HepG2 (cell line): ENCODE results near the gene PDIA5. TPM values are rescaled to one million over a fixed set of nuclear protein-coding genes. Genes with fewer than 3 reads are reported as not detected.

ENCODE experiments used
- ATF4 ChIP-seq, 2 experiments: fragments of 450-650 bp in 1 of 2; sonication (generic) in 1 of 2; formaldehyde crosslinking; IDR thresholded peaks; 2 replicates each; pipeline versions ENCODE4 v1.5.0 to v1.8.0; 2020 to 2022; ENCODE audit warnings: mild to moderate bottlenecking in 1 of 2, missing genetic modification reagents in 1 of 2
- CENPT ChIP-seq: sonication (generic); formaldehyde crosslinking; IDR thresholded peaks from 2 replicates; pipeline ENCODE4 v1.8.0; 2022; ENCODE audit warnings: low read depth, mild to moderate bottlenecking, moderate library complexity, missing genetic modification reagents
- CHD4 ChIP-seq: fragments of 200-600 bp; sonication (generic); IDR thresholded peaks from 2 replicates; pipeline ENCODE4 v1.7.0; 2017; ENCODE audit warnings: mild to moderate bottlenecking, low read length, borderline replicate concordance
- IKZF5 ChIP-seq: IDR thresholded peaks from 2 replicates; pipeline ENCODE4 v1.6.1; 2018; ENCODE audit warnings: missing genetic modification reagents, mild to moderate bottlenecking, missing compliant biosample characterization
- KDM1A ChIP-seq: IDR thresholded peaks from 2 replicates; pipeline ENCODE4 v1.6.1; 2016; ENCODE audit warnings: missing compliant biosample characterization
- KIAA2018 ChIP-seq: sonication (generic); formaldehyde crosslinking; IDR thresholded peaks from 2 replicates; pipeline ENCODE4 v1.5.0; 2020; ENCODE audit warnings: mild to moderate bottlenecking, missing genetic modification reagents, borderline replicate concordance
- LBX2 ChIP-seq: sonication (generic); formaldehyde crosslinking; IDR thresholded peaks from 2 replicates; pipeline ENCODE4 v1.5.0; 2020; ENCODE audit warnings: missing genetic modification reagents, mild to moderate bottlenecking, borderline replicate concordance
- MLX ChIP-seq: IDR thresholded peaks from 2 replicates; pipeline ENCODE4 v1.6.1; 2016
- NR0B2 ChIP-seq: sonication (generic); formaldehyde crosslinking; IDR thresholded peaks from 2 replicates; pipeline ENCODE4 v1.4.0; 2020; ENCODE audit warnings: mild to moderate bottlenecking, missing genetic modification reagents
- SP1 ChIP-seq, 2 experiments: fragments of 450-650 bp in 1 of 2; sonication (generic) in 1 of 2; formaldehyde crosslinking in 1 of 2; IDR thresholded peaks; 2 replicates each; pipeline versions ENCODE4 v1.4.0 to v1.6.1; 2016 to 2020; ENCODE audit warnings: missing genetic modification reagents in 1 of 2
- ZNF280D ChIP-seq: sonication (generic); formaldehyde crosslinking; IDR thresholded peaks from 2 replicates; pipeline ENCODE4 v1.5.1; 2020; ENCODE audit warnings: mild to moderate bottlenecking, missing genetic modification reagents
- ZNF367 ChIP-seq: sonication (generic); formaldehyde crosslinking; IDR thresholded peaks from 2 replicates; pipeline ENCODE4 v1.4.0; 2020; ENCODE audit warnings: missing genetic modification reagents, borderline replicate concordance
- ZNF709 ChIP-seq: sonication (generic); formaldehyde crosslinking; IDR thresholded peaks from 2 replicates; pipeline ENCODE4 v1.5.0; 2020; ENCODE audit warnings: mild to moderate bottlenecking, missing genetic modification reagents
- polyA plus RNA-seq, 8 experiments: library from polyadenylated mRNA; depleted of rRNA in 3 of 8; stranded (reverse) in 7 of 8; unstranded in 1 of 8; fragments of >200 nt; fragmentation: Illumina TruSeq in 4 of 8; extraction: Trizol in 4 of 8; gene quantifications; 2 replicates each; pipeline versions ENCODE4 v1.2.1 to v1.2.3, GENCODE V29; 2011 to 2016; ENCODE audit warnings: low read depth in 4 of 8, missing spikeins in 1 of 8, mixed read lengths in 1 of 8; ENCODE audit not compliant: insufficient read depth in 1 of 8
- total RNA-seq, 5 experiments: library from RNA; depleted of rRNA; stranded (reverse); fragments of >200 nt; fragmentation: Illumina TruSeq; extraction: Trizol; gene quantifications; 2 replicates each; pipeline ENCODE4 v1.2.3, GENCODE V29; 2016; ENCODE audit warnings: low read depth in 1 of 5

The PDIA5 gene
- total and polyA plus RNA-seq, 2 of the 13 experiments (the other 11 are each of a cell fraction or from before 2014, with no cell fraction given) = 51.3 to 74.3 TPM

- no peak for TF ChIP-seq ATF4 (CRISPR knock-in tag; IDR thresholded peaks at IDR 0.05)
- TF ChIP-seq ZNF709 (CRISPR knock-in tag) = no peak
- TF ChIP-seq SP1 (IDR thresholded peaks at IDR 0.05) = no peak
- TF ChIP-seq SP1 (CRISPR knock-in tag; IDR thresholded peaks at IDR 0.05) = no peak
- no peak for TF ChIP-seq LBX2 (CRISPR knock-in tag)
- no peak for TF ChIP-seq ZNF367 (CRISPR knock-in tag)
- TF ChIP-seq NR0B2 (CRISPR knock-in tag) = no peak
- TF ChIP-seq CENPT (CRISPR knock-in tag) = no peak
- TF ChIP-seq KDM1A (CRISPR knock-in tag) = no peak
- TF ChIP-seq MLX (CRISPR knock-in tag) = no peak
- no peak for TF ChIP-seq ZNF280D (CRISPR knock-in tag)
- no peak for TF ChIP-seq CHD4
- TF ChIP-seq IKZF5 (CRISPR knock-in tag) = no peak
- no peak for TF ChIP-seq KIAA2018 (CRISPR knock-in tag)
Observed at GRCh38 chr3:123084738-123085237, 18.0 kb downstream of the PDIA5 start (continued).
